Stimulated activated CD8-positive, alpha-beta memory T cell treated with anti-CD3 and anti-CD28 coated beads, Interleukin-15, amount 100 ng/mL, for 48 hours (primary cell): ENCODE measurements around the gene DDX51.

Experiments used
- DNase-seq, 2 donors: peaks; one replicate each; pipeline ENCODE4 v3.0.0-alpha.2; 2020; ENCODE audit warnings: low read depth in 2 of 2

DDX51 gene, protein sequence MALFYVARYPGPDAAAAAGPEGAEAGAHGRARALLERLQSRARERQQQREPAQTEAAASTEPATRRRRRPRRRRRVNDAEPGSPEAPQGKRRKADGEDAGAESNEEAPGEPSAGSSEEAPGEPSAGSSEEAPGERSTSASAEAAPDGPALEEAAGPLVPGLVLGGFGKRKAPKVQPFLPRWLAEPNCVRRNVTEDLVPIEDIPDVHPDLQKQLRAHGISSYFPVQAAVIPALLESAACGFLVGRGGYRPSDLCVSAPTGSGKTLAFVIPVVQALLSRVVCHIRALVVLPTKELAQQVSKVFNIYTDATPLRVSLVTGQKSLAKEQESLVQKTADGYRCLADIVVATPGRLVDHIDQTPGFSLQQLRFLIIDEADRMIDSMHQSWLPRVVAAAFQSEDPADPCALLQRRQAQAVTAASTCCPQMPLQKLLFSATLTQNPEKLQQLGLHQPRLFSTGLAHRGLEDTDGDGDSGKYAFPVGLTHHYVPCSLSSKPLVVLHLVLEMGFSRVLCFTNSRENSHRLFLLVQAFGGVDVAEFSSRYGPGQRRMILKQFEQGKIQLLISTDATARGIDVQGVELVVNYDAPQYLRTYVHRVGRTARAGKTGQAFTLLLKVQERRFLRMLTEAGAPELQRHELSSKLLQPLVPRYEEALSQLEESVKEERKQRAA

DNA sequence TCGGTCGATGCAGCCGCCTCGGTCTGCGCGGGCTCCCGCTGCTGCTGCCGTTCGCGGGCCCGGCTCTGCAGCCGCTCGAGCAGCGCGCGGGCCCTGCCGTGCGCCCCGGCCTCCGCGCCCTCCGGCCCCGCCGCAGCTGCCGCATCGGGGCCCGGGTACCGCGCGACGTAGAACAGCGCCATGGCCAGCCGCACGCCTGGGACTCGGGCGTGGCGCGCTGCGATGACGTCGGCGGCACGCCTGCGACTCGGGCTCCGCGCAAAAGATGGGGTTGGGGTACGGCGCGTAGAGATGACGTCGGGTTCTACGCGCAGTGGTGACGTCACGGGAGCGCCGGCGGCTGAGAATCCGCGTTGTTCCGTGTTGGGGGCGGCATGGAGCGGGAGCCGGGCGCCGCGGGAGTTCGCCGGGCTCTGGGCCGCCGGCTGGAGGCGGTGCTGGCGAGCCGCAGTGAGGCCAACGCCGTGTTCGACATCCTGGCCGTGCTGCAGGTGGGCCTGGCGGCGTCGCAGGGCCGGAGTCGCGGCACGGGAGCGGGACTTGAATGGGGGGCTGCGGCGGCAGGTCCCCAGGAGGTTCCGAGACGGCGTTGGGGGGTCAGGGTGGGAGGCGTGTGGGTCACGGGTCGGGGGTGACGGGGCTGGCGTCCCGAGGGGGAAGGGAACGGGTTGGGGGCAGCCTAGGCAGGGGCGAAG lies at the start of gene DDX51, which contains the start of gene NOC4L:
TSS of gene DDX51 (minus strand) at position 205 of the 695 bp plus-strand sequence. CDS start at position 182, 23 bp downstream.
TSS of gene NOC4L (plus strand) at position 343 of the 695 bp plus-strand sequence. CDS start at position 375, 32 bp downstream.
- DNase-seq, result peak; percentile 93

DNA sequence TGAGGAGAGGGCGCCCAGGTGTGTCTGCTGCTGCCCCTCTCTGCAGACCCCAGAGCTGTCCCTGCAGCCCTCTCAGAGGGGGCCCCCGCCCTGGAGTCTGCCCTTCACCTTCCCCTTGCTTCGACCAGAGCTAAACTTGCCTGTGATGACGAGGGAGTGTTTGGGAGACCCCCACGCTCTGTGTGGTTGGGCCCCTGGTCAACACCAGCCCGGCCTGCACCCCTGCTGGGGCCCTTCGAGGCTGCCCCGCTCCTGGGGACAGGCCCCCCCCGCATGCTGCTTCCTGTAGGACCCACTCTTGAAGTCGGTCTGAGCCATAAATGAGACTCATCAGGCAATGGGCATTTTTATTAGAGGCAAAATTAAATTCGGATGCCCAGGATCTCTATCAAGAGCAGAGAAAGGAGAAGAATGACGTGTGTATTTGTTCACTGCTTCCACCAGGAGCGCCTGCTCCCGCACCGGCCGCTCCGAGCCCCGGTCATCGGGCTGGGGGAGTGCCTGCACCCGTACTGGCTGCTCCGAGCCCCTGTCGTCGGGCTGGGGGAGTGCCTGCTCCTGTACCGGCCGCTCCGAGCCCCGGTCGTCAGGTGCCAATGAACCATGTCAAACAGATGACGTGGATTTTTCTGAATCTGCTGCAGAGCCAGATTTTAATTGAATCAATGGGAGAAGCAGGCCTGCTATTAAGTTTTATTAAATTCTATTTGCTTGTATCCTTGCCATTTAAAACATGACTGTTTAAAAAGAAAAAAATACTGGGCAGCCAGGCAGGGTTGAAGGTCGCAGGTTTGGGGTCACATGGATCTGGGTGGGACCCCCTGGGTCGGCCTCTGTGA lies 47.8 kb upstream of the DDX51 start:
- DNase-seq, result no peak

DNA sequence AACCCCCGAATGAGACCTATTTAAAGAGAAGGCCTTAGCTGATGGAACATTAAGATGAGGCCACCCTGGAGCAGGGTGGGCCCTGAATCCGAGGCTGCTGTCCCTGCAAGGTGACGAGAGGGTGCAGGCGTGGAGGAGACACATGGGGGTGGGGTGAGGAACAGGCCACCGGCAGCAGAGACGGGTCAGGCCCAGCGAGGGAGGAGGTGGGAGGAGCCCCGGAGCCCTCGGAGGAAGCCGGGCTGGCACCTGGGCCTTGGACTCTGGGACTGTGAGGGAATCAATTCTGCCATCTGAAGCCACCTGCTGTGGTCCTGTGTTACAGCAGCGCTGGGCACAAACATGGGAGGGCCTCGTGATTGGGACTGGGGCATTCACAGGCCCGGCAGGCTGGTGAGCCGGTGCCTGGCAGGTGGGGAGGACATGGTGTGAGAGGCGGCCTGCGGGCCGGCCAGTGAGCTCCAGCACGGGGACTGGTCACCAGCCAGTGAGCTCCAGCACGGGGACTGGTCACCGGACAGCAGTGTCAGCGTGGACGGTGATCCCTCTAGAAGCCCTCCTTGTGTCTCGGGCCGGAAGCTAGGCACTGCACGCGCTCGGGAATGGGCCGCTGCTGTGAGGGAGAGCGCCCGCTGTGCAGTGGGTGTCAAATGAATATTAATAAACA lies 46.8 kb upstream of the DDX51 start:
- DNase-seq, result no peak

DNA sequence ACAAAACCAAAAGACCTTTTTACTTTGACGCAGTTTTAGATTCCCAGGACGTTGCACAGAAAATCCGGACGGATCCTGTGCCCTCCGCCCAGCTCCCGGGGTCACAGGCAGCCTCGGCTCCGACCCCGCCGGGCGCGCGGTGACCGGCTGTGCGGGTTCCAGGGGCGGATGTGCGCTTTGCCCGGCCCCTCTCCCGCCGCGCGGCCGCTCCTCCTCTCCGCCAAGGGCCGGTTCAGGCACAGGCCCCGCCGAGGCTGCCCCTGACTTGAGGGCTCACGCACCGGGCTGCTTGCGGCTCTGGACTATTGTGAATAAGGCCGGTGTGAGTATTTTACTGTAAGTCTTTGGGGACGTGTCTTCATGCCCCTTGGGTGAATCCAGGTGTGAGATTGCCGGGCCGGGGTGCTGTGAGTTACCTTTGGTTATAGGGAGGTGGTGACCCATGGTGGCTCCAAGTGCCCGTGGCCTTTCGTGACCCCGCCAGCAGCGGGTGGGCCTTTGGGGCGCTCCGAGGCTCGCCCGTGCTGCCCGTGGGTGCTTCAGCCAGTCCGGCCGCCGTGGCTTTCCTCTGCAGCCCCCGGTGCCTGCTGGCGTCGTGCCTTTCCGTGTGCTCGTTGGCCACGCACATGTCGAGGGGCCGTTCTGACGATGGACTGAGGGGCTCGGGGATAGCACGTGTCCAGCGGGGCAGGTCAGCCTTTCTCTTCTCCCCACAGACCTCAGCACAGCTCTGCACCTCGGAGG lies 46.1 kb upstream of the DDX51 start:
- DNase-seq, result no peak

DNA sequence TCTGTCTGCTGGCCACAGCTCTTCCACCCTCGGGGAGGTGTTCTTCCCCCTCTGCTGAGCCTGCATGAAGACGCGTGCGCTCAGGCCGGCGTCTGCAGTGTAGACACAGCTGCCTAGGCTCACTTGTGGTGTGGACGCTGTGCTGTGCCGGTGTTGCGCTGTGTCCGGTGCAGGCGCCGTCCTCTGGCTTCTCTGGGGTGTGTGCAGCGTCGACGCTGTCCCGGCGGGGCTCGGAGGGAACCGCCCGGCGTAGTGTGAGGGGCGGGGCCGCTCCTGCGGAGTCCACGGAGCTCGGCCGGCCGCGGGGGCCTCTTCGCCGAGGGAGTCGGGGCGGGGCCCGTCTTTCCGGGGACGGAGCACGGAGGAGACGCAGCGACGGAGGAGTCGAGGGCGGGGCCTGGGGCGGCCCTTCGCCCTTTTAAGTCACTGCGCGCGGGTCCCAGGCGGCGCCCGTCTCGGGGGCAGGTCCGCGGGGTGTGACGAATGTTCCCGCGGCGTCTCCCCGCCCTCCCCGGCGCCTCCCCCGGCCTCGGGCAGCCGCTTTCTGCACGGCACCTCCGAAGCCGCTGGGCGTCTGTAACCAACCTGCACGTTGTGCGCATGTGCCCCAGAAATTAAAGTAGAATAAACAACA lies 45.4 kb upstream of the DDX51 start:
- DNase-seq, result peak; percentile 91 to 95

DNA sequence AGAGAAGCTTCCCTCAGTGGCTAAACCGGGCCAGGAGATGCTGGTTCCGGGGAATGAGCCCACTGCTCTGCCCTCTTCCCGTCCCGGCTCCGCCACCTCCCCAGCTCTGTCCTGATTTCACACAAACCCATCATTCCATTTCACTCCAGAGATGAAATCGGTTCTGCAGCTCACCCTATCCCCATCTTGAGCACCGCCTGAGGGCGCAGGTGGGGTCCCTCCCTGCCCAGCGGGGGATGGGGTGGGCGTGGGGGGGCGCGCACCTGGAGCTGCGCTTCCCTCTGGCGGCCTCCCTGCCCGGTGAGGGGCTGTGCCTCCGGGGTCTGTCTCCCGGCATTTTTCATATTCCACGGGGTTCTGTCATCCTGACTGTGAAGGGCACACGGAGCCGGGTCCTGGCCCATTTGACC lies 44.8 kb upstream of the DDX51 start:
- DNase-seq, result no peak

DNA sequence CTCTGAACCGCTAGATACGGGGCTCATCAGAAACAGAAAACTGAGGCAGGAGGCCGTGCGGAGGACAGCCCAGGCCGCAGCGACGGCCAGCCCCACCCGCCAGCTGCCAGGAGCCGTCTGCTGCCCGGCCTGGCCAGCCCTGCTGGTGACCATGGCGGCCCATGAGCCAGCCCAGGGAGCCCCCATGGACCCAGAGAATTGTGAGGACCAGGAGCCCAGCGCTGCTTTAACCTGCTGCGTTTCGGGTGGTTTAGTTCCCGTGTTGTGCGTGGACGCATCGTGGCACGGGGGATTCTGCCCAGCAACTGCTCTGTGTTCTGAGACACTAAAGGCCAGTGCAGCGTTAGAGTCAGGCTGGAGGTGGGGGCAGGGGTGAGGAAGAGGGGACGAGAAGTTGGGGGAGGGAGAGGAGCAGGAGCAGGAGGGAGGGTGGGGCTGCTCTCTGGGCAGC lies 44.4 kb upstream of the DDX51 start:
- DNase-seq, result no peak

DNA sequence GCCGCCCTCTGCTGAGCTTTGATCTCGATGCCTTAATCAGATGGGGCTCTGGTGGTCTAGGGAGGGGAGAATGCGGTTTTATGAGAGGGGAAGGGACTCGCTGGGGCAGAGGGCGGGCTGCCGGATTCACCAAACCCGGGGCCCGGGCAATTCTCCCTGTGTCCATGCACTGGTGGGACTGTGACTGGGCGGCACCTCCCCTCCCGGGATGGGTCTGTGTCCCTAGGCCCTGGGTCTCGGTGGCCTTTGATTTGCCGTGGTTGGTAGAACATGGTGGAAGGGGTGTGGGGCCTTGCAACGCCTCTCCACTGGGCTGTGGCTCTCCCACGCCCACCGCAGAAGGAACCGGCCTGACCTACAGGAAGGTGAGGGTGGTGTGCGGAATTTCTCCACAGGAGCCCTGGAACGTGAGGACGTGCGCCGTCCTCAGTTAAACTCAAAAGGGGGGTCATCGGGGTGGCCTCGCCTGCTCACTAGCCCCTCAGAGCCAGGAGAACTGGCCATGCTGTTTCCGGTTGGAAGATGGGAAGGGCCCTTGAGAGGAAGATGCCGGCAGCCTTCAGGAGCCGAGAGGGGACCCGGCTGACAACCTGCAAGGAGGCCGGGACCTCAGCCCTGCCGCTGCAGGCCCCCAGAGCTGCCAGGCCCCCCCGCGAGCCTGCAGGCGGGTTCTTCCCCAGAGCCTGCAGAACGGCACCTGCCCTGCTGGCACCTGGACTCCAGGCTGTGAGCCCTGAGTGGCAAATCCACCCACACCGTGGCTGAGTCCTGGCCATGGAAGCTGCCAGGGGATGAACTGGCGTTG lies 43.7 kb upstream of the DDX51 start:
- DNase-seq, result no peak

DNA sequence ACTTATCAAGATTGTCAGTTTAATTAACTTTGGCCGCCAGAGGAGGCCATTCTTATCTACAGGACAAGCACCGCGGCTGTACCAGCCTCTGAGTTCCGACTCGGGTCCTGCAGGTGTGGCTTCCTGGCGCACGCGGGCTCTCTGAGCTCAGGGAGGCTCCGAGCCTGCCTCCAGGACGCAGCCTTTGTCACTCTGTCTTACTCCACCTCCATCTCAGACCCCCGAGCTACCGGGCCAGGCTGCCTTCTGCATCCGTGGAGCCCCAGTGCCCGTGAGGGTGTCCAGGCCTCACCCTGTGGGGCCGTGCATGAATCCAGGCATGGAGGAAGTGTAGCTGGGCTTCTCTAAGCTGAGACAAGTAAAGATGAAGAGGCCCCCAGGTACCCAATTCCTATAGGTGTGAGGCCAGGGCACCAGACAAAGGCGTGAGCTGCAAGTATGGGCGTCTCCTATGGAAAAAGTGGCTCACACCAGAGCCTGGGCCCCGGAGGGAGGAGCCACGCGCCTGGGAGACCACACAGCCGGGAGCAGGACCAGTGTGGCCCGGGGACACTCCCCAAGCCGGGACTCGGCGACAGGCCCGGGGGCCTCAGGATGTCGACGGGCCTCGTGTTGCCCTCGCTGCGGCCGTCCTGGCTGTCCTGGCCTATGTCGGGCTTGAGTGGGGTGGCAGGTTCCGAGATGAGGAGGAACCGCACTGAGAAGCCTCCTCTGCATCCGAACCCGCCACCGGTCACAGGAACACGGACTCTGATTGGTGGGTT lies 42.9 kb upstream of the DDX51 start:
- DNase-seq, result no peak

DNA sequence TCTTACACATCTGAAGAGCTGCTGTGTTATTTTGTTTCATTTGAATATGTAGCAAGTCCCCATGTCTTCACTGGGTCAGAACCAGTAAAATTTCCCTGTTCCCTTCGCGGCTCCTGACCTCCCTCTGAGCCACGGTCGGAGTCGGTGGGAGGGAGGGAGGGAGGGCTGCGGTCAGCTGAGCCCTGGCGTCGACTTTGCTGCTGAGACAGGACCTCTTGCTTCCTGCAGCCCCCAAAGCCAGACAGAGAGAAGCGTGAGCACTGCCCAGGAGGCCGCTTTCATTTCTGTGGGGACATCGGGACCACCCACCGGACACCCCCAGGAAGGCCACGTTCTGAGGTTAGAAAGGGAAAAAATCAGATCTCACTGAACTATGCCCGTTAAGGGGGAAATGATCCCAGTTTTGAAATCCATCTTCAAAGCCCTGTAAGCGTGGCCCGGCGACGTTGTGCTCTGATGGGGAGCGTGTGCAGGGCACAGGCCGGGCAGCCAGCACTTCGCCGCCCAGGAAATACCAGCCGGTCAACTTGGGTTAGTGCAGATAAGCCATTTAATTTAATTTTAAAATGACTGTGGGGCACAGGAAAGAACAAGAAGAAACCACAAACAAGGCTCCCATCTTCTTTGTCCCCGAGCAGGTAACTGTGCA lies 42.2 kb upstream of the DDX51 start:
- DNase-seq, result no peak

DNA sequence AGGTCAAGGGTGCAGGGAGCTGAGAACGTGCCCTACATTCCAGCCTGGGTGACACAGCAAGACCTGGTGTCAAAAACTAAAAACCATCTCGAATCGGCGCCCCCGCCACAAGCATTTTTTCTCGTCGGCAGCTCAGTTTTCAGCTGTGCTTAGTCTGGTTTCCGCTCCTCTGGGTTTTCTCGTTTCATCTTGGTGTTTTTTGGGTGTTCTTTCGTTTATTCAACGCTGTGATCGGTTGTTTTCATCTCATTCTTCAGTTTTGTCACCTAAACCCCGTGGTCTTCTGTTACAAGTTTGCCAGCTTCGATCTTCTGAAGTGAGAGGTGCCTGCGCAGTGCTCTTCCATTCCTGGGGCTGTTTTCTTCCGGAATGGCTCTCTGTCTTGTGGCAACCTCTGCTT lies 41.6 kb upstream of the DDX51 start:
- DNase-seq, result no peak

DNA sequence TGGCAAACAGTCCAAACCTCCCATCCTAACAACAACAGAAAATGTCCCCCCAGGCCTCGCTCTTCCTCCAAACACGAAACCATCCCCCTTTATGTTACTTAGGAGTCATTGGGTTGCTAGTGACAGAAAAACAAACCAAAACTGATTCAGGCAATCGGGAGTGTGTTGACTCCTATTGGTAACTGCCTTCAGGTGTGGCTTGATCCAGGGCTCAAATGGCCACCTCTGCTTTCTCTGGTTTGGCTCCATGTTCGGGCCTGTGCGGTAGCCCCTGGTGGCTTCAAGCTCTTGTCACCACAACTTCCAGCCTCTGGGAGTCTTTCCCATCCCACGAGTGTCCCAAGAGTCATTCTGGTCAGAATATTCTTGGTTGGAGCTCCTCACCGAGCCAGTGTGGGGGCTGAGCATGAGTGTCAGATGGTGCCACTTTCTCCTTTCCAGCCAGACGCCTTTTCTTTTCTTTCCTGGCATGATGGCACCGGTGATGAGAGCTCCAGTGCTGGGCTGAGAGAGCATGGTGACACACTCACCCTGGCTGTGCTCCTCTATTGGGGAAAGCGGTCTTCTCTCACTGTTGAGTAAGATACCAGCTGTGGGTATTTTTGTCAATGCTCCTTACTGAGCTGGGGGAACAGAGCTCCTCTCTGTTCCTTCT lies 38.7 kb upstream of the DDX51 start:
- DNase-seq, result no peak

DNA sequence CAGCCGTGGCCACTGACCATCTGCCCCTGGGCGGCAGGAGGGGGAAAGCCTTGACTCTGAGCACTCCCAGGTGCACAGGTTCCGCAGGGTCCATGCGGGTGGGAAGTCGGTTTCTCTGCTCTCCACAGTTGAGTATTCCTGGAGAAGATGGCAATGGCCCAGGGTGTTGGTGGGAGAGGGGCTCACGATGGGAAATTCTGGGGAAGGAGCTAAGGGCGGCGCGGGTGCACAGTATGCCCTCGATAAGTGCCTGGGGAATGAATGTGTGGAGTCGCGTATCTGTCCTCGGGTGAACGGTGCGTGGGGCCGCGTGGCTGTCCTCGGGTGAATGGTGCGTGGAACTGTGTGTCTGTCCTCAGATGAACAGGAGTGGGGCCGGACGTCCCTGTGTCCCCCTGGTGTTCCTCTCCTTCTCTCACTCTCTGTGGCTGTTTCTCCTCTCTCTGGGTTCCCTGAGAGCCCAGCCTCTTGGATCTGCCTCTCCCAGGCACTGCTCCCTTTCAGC lies 38.1 kb upstream of the DDX51 start:
- no peak for DNase-seq

DNA sequence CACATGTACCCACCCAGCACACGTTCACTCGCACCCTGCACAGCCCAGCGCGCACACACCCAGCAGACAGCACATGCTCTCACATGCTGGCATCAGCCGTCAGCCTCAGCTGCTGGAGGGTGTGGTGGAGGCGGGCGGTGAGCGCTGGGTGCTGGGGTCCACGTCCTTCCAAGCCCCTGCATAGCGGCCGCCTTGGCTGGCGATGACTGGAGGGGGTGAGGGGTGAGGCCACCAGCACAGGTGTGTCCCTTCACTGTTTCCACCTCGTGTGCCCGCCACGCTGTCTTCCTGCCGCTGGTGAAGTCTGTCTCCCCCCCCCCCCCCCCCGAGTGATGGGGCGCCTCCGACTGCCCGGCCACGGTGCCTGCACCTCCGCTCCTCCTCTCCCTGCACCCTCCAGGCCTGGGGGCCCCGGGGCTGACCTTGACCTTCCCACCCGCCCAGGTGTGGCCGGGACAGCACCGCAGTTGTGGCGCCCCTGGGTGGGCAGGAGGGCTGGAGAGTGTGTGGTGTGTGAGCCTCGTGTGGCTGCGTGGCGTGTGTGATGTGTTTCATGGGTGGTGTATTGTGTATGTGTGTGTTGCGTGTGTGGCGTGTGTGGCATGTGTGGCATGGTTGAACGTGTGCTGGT lies 37.6 kb upstream of the DDX51 start:
- no peak for DNase-seq

DNA sequence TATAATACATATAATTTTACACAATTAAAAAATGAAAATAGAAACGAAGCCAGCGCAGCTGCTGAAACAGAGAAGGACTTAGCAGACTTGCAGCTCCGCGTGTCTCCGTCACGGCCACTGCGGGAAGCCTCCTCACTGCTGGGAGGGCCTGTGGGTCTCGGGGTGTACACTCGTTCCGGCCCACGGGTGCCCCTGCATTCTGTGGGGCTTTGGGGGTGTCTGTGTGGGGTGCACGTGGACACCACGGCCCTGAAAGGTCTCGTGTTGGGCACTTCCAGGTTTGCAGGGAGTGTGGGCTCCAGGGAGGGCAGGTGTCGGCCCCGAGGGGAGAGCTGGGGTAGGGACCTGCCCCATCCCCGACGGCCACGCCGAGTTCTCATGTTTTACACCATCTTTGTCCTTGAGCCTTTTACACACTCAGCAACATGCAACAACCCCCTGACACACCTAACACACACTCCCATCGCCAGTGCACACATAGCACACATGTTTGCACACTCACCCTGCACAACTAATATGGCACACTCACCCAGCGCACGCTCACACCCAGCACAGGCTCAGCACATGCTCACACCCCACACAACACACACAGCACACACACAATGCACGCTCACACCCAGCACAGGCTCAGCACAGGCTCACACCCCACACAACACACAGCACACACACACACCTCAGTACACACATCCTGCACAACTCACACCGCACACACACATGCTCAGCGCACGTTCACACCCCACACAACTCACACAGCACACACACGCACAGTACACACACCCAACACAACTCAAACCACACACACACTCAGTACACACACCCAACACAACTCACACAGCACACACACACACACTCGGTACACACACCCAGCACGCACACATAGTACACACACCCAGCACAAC lies 36.8 kb upstream of the DDX51 start:
- no peak for DNase-seq
